Neural progenitor cell (in vitro differentiated cells): ENCODE measurements around the gene SYT6.

Experiments
- CTCF ChIP-seq: fragments of 200-600 bp; sonication (generic); IDR thresholded peaks from 2 replicates; pipeline ENCODE4 v1.5.1; 2017; ENCODE audit warnings: antibody characterized with exemption, mild to moderate bottlenecking
- EZH2 ChIP-seq: fragments of 200-600 bp; sonication (generic); IDR thresholded peaks from 2 replicates; pipeline ENCODE4 v1.6.1; 2017; ENCODE audit warnings: antibody characterized with exemption, mild to moderate bottlenecking, moderate library complexity
- EZH2phosphoT487 ChIP-seq: fragments of 200-600 bp; sonication (generic); IDR thresholded peaks from 2 replicates; pipeline ENCODE4 v1.6.1; 2017; ENCODE audit warnings: antibody characterized with exemption

- no peak for TF ChIP-seq CTCF
- no peak for TF ChIP-seq EZH2
- no peak for TF ChIP-seq EZH2phosphoT487
These were observed 22.0 kb downstream of the SYT6 start for GRCh38 chr1:114131526-114132220.
